GM23338 (cell line): ENCODE measurements around the gene OTC. TPM values are rescaled to one million over a fixed set of nuclear protein-coding genes. Genes with fewer than 3 reads are reported as not detected.

Experiments used
- ATAC-seq: fragments of 200-7000 bp; cut with Tn5 transposase; 3 replicates; pipeline ENCODE4 v1.9.1; 2020
- DNase-seq: peaks from one replicate; pipeline ENCODE4 v3.0.0-alpha.2; 2015; ENCODE audit warnings: low spot score
- H2AFZ ChIP-seq: fragments of 200-600 bp; sonication (generic); 2 replicates; pipeline ENCODE4 v1.8.0; 2016; ENCODE audit warnings: antibody characterized with exemption, mild to moderate bottlenecking, moderate library complexity
- H3F3A ChIP-seq: fragments of 200-600 bp; sonication (generic); replicated peaks from 2 replicates; pipeline ENCODE4 v1.8.0; 2017; ENCODE audit warnings: antibody characterized with exemption, mixed run types, low read depth
- H3K27ac ChIP-seq: fragments of 200-600 bp; sonication (generic); 2 replicates; pipeline ENCODE4 v1.6.1; 2016; ENCODE audit warnings: low read depth
- H3K27me3 ChIP-seq: fragments of 200-600 bp; sonication (generic); 2 replicates; pipeline ENCODE4 v1.8.0; 2016; ENCODE audit warnings: mild to moderate bottlenecking, mixed run types, moderate library complexity; ENCODE audit not compliant: insufficient read depth
- H3K36me3 ChIP-seq: fragments of 200-600 bp; sonication (generic); 2 replicates; pipeline ENCODE4 v1.8.0; 2016; ENCODE audit warnings: mild to moderate bottlenecking; ENCODE audit not compliant: insufficient read depth
- H3K4me1 ChIP-seq: fragments of 200-600 bp; sonication (generic); 2 replicates; pipeline ENCODE4 v1.8.0; 2016; ENCODE audit warnings: mild to moderate bottlenecking, moderate library complexity; ENCODE audit not compliant: insufficient read depth
- H3K4me2 ChIP-seq: fragments of 200-600 bp; sonication (generic); 2 replicates; pipeline ENCODE4 v1.7.1; 2017; ENCODE audit warnings: mixed run types
- H3K4me3 ChIP-seq: fragments of 200-600 bp; sonication (generic); 2 replicates; pipeline ENCODE4 v1.6.1; 2016; ENCODE audit warnings: mixed run types
- H3K79me2 ChIP-seq: fragments of 200-600 bp; sonication (generic); replicated peaks from 2 replicates; pipeline ENCODE4 v1.8.0; 2017; ENCODE audit warnings: mild to moderate bottlenecking; ENCODE audit not compliant: insufficient read depth
- H3K9me2 ChIP-seq: fragments of 200-600 bp; sonication (generic); 2 replicates; pipeline ENCODE4 v1.8.0; 2017; ENCODE audit not compliant: insufficient read depth
- H4K20me1 ChIP-seq: fragments of 200-600 bp; sonication (generic); replicated peaks from 2 replicates; pipeline ENCODE4 v1.8.0; 2017; ENCODE audit warnings: mild to moderate bottlenecking; ENCODE audit not compliant: insufficient read depth
- H3K27ac Mint-ChIP-seq: 2 replicates; pipeline ENCODE4 v1.8.0; 2020; ENCODE audit warnings: inconsistent platforms, mild to moderate bottlenecking, moderate library complexity, mixed read lengths
- H3K27me3 Mint-ChIP-seq: 3 replicates; pipeline ENCODE4 v1.8.0; 2022; ENCODE audit warnings: low read depth, mild to moderate bottlenecking, moderate library complexity, mixed read lengths, inconsistent platforms; ENCODE audit not compliant: insufficient read depth, poor library complexity
- H3K36me3 Mint-ChIP-seq: 3 replicates; pipeline ENCODE4 v1.8.0; 2021; ENCODE audit warnings: low read depth, mild to moderate bottlenecking, inconsistent platforms, moderate library complexity, mixed read lengths
- H3K4me1 Mint-ChIP-seq: 3 replicates; pipeline ENCODE4 v1.8.0; 2020; ENCODE audit warnings: mild to moderate bottlenecking, inconsistent platforms, mixed read lengths
- H3K4me3 Mint-ChIP-seq: 3 replicates; pipeline ENCODE4 v1.8.0; 2021; ENCODE audit warnings: moderate library complexity, mild to moderate bottlenecking, inconsistent platforms, mixed read lengths
- H3K9me3 Mint-ChIP-seq: 3 replicates; pipeline ENCODE4 v1.8.0; 2020; ENCODE audit warnings: moderate library complexity, mild to moderate bottlenecking, inconsistent platforms, mixed read lengths
- CREB1 ChIP-seq: fragments of 250-450 bp; sonication (Bioruptor Pico); IDR thresholded peaks from 2 replicates; pipeline ENCODE4 v1.5.0; 2020; ENCODE audit warnings: low read depth, mild to moderate bottlenecking, moderate library complexity
- ETS1 ChIP-seq: IDR thresholded peaks from 2 replicates; pipeline ENCODE4 v1.6.1; 2016; ENCODE audit warnings: antibody characterized with exemption
- EZH2 ChIP-seq: fragments of 200-600 bp; sonication (generic); IDR thresholded peaks from one replicate; pipeline ENCODE4 v1.8.0; 2017; ENCODE audit warnings: antibody characterized with exemption, mild to moderate bottlenecking, low read depth; ENCODE audit not compliant: unreplicated experiment
- EZH2phosphoT487 ChIP-seq: fragments of 200-600 bp; sonication (generic); IDR thresholded peaks from one replicate; pipeline ENCODE4 v1.8.1; 2018; ENCODE audit warnings: antibody characterized with exemption; ENCODE audit not compliant: unreplicated experiment
- JUNB ChIP-seq: IDR thresholded peaks from one replicate; pipeline ENCODE4 v1.6.1; 2016; ENCODE audit warnings: antibody characterized with exemption; ENCODE audit not compliant: unreplicated experiment
- NANOG ChIP-seq: IDR thresholded peaks from 2 replicates; pipeline ENCODE4 v1.6.1; 2016; ENCODE audit warnings: antibody characterized with exemption, borderline replicate concordance
- POLR2AphosphoS5 ChIP-seq: IDR thresholded peaks from 2 replicates; pipeline ENCODE4 v1.6.1; 2016; ENCODE audit warnings: antibody characterized with exemption, low read depth
- REST ChIP-seq: IDR thresholded peaks from one replicate; pipeline ENCODE4 v1.6.1; 2018; ENCODE audit warnings: antibody characterized with exemption; ENCODE audit not compliant: unreplicated experiment
- STAT1 ChIP-seq: IDR thresholded peaks from one replicate; pipeline ENCODE4 v1.6.1; 2016; ENCODE audit warnings: antibody characterized with exemption; ENCODE audit not compliant: unreplicated experiment
- ZNF331 ChIP-seq: fragments of 250-450 bp; sonication (Bioruptor Pico); IDR thresholded peaks from 2 replicates; pipeline ENCODE4 v1.5.0; 2020; ENCODE audit warnings: low read depth, mild to moderate bottlenecking, moderate library complexity
- ZNF462 ChIP-seq: fragments of 250-450 bp; sonication (Bioruptor Pico); IDR thresholded peaks from 2 replicates; pipeline ENCODE4 v1.5.0; 2020; ENCODE audit warnings: mild to moderate bottlenecking, moderate library complexity
- polyA plus RNA-seq: library from polyadenylated mRNA; unstranded; fragments of >200 nt; fragmentation: Nextera tagmentation; extraction: Ambion mirVana; gene quantifications from 2 replicates; pipeline ENCODE4 v1.2.1, GENCODE V29; 2016
- total RNA-seq: library from RNA; depleted of rRNA; stranded (reverse); fragments of >200 nt; shearing (Covaris generic); gene quantifications from 2 replicates; pipeline ENCODE4 v1.2.3, GENCODE V29; 2014

OTC gene
- total and polyA plus RNA-seq, 2 experiments from 2014 or later, result not detected

GRCh38 chrX:38351346-38351745, 1.1 kb upstream of the OTC start:
- TF ChIP-seq REST, result no peak
- TF ChIP-seq EZH2, result no peak
- no peak for TF ChIP-seq JUNB
- TF ChIP-seq ZNF462 (CRISPR knock-in tag), result no peak
- no peak for TF ChIP-seq CREB1 (CRISPR knock-in tag)
- no peak for TF ChIP-seq EZH2phosphoT487
- TF ChIP-seq POLR2AphosphoS5, result no peak
- TF ChIP-seq STAT1, result no peak
- no peak for TF ChIP-seq NANOG
- no peak for TF ChIP-seq ETS1
- TF ChIP-seq ZNF331 (CRISPR knock-in tag), result no peak
- no peaks in the 10 kb centered on the region for H3F3A ChIP-seq
- H3K36me3 ChIP-seq, result no peaks in the 10 kb centered on the region
- no peaks in the 10 kb centered on the region for H3K9me2 ChIP-seq
- no peaks in the 10 kb centered on the region; the same call in 2 of the 3 replicates for H3K36me3 Mint-ChIP-seq
- no peak overlapping the region for H2AFZ ChIP-seq
- H3K27me3 ChIP-seq, result no peaks in the 10 kb centered on the region
- no peak overlapping the region for H3K4me3 Mint-ChIP-seq
- no peak overlapping the region for H3K27ac Mint-ChIP-seq
- no peak overlapping the region for H3K4me3 ChIP-seq
- no peak for ATAC-seq
- no peaks in the 10 kb centered on the region for H3K79me2 ChIP-seq
- no peak for DNase-seq
- peaks cover 6% of the 10 kb centered on the region for H3K27me3 Mint-ChIP-seq
- H3K9me3 Mint-ChIP-seq, result no peaks in the 10 kb centered on the region
- no peaks in the 10 kb centered on the region for H3K4me1 ChIP-seq
- H3K4me1 Mint-ChIP-seq, result no peaks in the 10 kb centered on the region; the same call in 1 of the 3 replicates
- H4K20me1 ChIP-seq, result no peaks in the 10 kb centered on the region
- H3K4me2 ChIP-seq, result no peak overlapping the region
- no peak overlapping the region for H3K27ac ChIP-seq
